ENCODE measurements around the gene TMEM35B.
"Not testable (repeated sequence)": the region's sequence is repeated elsewhere in the genome, so short reads cannot be mapped to it uniquely, and the experiment has no call there.

The TMEM35B gene

GRCh38 chr1:34984793-34985608 lies at the start of gene TMEM35B:
TMEM35B (minus strand) TSS chr1:34985347; CDS start chr1:34985305, 42 bp downstream.
- peak; percentile 60 to 70 for DNase-seq (ENCODE audit: low read depth in 2 of 2)

DNA sequence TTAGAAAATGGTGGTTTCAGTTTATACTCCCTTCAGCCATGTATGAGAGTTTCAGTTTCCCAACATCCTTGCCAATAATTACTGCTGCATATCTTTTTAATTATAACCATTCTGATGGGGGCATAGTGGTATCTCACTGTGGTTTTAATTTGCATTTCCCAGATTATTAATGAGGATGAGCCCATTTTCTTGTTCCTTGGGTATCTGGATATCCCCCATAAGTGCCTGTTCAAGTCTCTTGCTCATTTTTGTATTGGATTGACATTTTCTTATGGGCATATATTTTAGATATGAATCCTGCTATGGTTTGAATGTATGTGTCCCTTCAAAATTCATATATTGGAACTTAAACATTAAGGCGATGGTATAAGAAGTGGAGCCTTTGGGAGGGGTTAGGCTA lies 48.2 kb upstream of the TMEM35B start:
- DNase-seq (ENCODE audit: low read depth in 2 of 2): no peak

- DNase-seq (ENCODE audit: low read depth in 2 of 2): no peak
Measured at GRCh38 chr1:35032384-35032739, 47.2 kb upstream of the TMEM35B start.

- peak; percentile 13 to 17 for DNase-seq (ENCODE audit: low read depth in 2 of 2)
Measured at GRCh38 chr1:35030756-35031446, 45.8 kb upstream of the TMEM35B start.

DNA sequence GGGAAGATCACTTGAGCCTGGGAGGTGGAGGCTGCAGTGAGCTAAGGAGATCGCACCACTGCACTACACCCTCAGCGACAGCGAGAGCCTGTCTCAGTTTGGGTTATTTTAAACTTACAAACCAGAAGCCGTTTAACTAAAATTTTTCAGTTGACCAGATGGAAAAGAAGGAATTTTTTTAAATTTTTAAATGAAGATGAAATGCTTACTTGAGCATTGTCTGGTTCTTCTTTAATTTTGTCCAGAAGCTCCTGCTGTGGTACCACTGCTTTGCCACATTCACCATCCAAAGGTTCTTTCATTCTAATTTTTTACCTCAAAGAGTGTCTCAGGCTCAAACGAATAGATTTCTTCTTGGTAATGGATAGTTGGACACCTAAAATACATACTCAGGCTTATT lies 45.2 kb upstream of the TMEM35B start:
- no peak for DNase-seq (ENCODE audit: low read depth in 2 of 2)

DNA sequence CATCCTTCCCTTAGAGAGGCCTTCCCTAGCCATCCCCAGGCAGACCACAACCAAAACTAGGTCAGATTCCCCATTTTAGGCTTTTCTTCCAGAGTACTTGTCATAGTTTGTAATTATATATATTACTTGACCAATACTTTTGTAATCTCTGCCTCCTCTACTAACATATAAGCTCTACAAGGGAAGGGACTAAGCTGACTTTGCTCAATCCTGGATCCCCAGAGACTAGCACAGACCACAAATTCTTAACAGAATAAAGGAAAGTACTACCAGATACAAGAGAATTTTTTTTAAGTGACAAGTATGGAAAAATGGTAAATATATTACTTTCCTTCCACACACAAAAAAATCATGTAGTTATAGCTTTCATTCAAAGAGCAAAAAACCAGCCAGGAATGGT lies 44.6 kb upstream of the TMEM35B start:
- DNase-seq (ENCODE audit: low read depth in 2 of 2): no peak

- DNase-seq (ENCODE audit: low read depth in 2 of 2): no peak
Measured at GRCh38 chr1:35016406-35016805, 31.3 kb upstream of the TMEM35B start.

- no peak for DNase-seq (ENCODE audit: low read depth in 2 of 2)
Measured at GRCh38 chr1:35014486-35014885, 29.3 kb upstream of the TMEM35B start.

DNA sequence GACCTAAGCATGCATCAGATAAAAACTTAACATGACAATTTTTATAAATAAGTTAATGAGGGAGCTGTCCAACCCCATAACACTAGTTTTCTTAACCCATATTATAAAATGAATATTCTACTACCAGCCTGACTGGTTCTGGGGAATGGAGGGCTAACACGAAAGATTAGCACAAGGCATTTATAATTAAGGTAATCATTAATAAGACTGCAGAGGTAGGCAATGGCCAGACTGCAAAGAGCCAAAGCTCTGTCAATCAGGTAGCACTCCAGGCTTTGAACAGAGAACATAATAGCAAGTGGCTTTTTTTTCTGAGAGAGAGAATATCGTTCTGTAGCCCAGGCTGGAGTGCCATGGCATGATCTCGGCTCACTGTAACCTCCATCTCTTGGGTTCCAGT lies 20.6 kb upstream of the TMEM35B start:
- DNase-seq (ENCODE audit: low read depth in 2 of 2): no peak

- no peak for DNase-seq (ENCODE audit: low read depth in 2 of 2)
Measured at GRCh38 chr1:35001743-35002142, 16.6 kb upstream of the TMEM35B start.

GRCh38 chr1:34994878-34995277 lies 9.7 kb upstream of the TMEM35B start:
- no peak for DNase-seq (ENCODE audit: low read depth in 2 of 2)

GRCh38 chr1:34988581-34988980 lies 3.4 kb upstream of the TMEM35B start:
- DNase-seq (ENCODE audit: low read depth in 2 of 2): no peak

GRCh38 chr1:34988147-34988546 lies 3.0 kb upstream of the TMEM35B start:
- DNase-seq (ENCODE audit: low read depth in 2 of 2): no peak

DNA sequence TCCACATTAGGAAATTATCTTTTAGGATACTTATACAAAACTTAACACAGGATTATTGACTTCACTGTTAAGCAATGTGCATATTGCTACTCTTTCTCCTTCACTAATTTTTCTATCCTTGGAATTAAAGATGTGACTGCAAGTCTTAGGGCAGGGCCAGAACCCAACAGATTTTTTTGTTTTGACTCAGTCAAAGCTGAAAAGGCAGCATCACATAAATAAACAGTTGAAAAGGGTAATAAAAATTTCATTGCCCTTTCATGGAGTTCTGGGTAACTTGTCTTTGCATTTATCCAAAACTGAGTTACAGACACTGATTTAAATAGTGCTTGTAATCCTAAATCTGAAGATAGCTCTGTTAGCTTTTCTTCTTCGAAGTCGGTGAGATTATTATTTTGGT lies 1.9 kb upstream of the TMEM35B start:
- no peak for DNase-seq (ENCODE audit: low read depth in 2 of 2)

DNA sequence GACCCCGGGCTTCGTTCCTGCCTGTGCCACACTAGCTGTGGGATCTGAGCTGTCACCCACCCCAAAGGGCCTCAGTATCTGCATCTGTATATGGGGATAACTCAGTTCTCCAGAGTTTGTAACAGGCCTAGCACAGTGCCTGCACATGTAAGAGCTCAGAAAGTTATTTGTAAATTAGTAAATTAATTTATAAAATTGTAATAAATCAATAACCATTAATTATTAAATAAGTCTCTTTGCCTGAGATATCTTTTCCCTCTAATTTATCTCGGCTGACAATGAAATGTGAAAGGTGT lies 410 bp upstream of the TMEM35B start:
- DNase-seq (ENCODE audit: low read depth in 2 of 2): not testable (repeated sequence)

DNA sequence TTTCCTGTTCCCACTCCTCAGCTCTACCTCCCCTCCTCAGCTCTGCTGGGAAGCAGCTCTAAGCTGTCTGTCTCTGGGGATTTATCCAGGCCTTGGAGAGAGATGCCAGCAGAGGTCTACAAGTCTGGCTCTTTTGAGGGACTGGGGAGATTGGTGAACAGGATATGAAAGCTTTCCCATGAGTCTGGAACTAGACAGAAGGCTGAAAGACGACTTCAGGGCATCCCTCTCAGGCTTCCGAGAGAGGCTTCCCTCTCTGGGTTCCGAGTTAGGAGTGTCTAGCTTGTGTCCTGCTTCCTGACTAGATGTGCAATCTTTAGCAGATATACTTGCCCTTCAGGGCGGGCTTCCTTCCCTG lies 733 bp downstream of the TMEM35B start:
- no peak for DNase-seq (ENCODE audit: low read depth in 2 of 2)

- DNase-seq (ENCODE audit: low read depth in 2 of 2): no peak
Measured at GRCh38 chr1:34983700-34984355, 1.3 kb downstream of the TMEM35B start.

- DNase-seq (ENCODE audit: low read depth in 2 of 2): no peak
Measured at GRCh38 chr1:34982820-34983376, 2.2 kb downstream of the TMEM35B start.

GRCh38 chr1:34980715-34981114 lies 4.4 kb downstream of the TMEM35B start:
- no peak for DNase-seq (ENCODE audit: low read depth in 2 of 2)

DNA sequence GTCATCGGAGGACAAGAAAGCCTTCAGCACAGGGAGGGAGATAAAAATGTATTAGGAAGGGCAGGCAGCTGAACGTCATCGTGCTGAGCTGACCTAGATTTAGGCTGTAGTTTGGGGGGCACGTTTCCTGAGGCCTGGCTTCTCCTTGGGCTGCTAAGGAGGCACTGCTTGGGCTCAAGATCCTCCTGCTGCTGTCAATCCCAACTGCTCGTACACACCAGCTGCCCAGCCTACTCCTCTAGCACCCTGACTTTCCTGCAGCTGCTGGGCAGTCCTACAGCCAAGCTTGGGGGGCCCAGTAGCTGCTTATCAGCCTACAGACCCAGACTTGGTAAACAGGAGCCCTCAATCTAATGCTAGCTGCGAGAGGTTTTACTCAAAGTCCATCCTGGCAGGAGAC lies 6.2 kb downstream of the TMEM35B start:
- DNase-seq (ENCODE audit: low read depth in 2 of 2): no peak

DNA sequence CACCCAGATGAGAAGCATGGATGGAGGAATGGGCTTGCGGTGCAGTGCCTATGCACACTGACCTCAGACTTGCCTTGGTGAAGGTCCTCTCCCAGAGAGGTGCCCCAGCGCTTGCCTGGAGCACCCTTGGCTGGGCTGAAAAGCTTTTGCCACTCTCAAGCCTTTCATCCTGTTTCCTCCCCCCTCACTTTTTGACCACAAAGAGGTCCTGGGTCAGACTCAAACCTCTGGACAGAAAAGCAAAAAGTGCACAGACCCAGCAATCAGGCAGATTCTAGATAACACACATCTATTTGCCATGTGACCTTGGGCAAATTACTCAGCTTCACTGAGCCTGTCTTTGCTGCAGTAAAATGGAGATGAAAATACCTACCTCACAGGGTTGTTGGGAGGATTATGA lies 7.3 kb downstream of the TMEM35B start:
- DNase-seq (ENCODE audit: low read depth in 2 of 2): no peak

GRCh38 chr1:34977210-34977471 lies 8.0 kb downstream of the TMEM35B start:
- DNase-seq (ENCODE audit: low read depth in 2 of 2): no peak
